GM21526 (cell line): Measurements from ENCODE around the gene TCOF1.

ENCODE experiments used
- ATAC-seq: cut with Tn5 transposase; IDR thresholded peaks from one replicate; pipeline ENCODE4 v1.9.1; 2021; ENCODE audit warnings: moderate library complexity; ENCODE audit not compliant: unreplicated experiment, low FRiP score

Gene TCOF1

DNA sequence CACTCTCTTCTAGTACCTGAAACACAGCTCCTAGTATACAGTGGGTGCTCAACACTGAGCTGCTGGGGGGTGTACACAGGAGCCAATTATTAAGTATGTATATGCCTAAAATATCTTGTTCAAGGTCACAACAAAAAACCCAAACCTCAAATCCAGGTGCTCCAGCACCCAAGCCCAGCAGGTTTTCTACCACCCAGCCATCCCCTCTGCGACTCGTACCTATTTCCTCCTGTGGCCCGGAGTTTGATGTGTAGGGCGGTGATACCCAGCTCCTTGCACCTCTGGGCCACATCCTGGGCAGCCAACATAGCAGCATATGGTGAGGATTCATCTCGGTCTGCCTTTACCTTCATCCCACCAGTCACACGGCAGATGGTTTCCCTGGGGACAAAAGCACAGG is 89.1 kb downstream of the TCOF1 start:
- ATAC-seq: no peak

DNA sequence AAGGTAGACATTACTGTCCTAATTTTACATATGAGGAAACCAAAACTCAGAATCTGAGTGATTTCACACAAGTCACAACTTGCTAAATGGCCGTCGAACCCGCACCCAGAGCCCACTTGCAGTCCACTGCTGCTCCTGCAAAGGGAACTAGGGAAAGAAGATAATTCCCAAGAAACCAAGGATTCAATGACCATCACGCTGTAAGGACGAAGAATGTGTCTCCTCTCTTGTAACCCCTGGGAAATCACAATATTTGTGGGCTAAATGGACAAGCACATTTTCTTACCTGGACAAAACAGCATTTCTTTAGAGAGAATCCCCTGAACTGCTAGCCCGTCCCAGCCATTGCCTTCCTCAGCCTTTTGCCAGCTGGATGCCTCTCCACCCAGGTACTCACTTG is 89.7 kb downstream of the TCOF1 start:
- ATAC-seq: no peak

DNA sequence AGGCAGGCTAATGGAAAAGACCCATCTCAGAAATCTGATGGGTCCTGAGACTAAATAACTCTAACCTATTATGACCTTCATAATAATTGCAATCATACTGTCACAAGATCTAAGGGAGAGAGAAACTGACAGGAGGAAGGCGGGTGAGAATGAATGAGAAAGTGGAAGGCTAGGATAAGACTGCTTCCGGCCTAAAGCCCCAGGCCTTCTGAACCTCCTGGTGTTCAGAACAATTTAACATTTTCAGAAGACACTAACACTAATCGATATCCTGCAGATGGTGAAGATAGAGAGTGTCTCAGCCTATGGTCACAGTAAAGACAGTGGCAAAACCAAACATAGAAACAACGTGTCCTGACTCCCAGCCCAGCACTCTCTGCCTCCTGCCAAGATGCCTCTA is 90.8 kb downstream of the TCOF1 start:
- ATAC-seq: no peak

DNA sequence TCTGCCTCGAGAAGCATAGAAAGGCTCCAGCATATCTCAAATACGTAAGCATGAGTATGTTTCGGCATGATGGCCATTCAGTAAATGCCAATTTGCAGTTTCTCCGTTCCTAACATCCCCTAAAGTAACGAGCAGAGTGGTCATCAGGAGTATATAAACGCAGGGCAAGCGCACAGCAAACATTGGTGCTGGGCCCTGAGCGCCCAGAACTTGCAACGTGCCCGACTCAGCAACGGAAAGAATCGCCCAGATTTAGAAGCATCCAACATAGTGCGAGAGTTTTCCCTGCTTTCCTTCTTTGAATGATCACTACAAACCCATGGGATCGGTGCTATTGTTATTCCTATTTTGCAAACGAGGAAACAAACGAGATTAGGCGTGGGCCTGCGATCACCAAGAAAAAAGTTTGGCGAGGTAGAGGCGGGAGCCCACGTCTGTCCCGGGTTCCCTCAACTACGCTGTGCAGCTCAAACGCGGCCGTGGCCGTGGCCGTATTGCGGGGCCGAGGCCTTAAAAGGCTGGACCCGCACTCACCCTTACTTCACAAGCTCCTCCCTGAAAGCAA is 91.5 kb downstream of the TCOF1 start:
- peak; percentile 32 for ATAC-seq
